ENCODE measurements around the gene RANBP2.

DNA sequence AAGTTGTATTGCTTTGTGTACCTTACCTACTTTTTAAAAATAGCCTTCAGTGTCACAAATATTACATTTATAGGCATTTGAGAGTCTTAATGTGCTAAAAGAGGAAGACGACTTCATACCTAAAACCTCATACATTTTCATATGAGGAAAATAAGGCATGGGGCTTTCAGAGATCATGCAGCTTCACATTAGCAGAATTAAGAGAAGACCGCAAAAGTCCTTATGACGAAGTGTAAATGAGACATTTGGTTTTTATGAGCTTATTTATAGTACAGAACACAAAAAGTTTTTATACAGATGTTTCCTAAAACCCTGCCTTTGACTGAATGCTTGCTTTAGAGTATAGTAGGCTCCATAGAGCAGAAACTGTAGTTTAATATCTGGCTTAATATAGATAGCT lies 57.2 kb downstream of the RANBP2 start:
- TF ChIP-seq, protein P1, sequence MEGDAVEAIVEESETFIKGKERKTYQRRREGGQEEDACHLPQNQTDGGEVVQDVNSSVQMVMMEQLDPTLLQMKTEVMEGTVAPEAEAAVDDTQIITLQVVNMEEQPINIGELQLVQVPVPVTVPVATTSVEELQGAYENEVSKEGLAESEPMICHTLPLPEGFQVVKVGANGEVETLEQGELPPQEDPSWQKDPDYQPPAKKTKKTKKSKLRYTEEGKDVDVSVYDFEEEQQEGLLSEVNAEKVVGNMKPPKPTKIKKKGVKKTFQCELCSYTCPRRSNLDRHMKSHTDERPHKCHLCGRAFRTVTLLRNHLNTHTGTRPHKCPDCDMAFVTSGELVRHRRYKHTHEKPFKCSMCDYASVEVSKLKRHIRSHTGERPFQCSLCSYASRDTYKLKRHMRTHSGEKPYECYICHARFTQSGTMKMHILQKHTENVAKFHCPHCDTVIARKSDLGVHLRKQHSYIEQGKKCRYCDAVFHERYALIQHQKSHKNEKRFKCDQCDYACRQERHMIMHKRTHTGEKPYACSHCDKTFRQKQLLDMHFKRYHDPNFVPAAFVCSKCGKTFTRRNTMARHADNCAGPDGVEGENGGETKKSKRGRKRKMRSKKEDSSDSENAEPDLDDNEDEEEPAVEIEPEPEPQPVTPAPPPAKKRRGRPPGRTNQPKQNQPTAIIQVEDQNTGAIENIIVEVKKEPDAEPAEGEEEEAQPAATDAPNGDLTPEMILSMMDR (IDR thresholded peaks at IDR 0.05) = no peak
- TF ChIP-seq, protein P2, sequence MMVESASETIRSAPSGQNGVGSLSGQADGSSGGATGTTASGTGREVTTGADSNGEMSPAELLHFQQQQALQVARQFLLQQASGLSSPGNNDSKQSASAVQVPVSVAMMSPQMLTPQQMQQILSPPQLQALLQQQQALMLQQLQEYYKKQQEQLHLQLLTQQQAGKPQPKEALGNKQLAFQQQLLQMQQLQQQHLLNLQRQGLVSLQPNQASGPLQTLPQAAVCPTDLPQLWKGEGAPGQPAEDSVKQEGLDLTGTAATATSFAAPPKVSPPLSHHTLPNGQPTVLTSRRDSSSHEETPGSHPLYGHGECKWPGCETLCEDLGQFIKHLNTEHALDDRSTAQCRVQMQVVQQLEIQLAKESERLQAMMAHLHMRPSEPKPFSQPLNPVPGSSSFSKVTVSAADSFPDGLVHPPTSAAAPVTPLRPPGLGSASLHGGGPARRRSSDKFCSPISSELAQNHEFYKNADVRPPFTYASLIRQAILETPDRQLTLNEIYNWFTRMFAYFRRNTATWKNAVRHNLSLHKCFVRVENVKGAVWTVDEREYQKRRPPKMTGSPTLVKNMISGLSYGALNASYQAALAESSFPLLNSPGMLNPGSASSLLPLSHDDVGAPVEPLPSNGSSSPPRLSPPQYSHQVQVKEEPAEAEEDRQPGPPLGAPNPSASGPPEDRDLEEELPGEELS (CRISPR knock-in tag; IDR thresholded peaks at IDR 0.05) = no peak
- TF ChIP-seq SP1 (CRISPR knock-in tag; conservative IDR thresholded peaks at IDR 0.05) (no peak), RELA (CRISPR knock-in tag; IDR thresholded peaks at IDR 0.05; ENCODE audit: borderline replicate concordance) (no peak)
- TF ChIP-seq, protein P3, sequence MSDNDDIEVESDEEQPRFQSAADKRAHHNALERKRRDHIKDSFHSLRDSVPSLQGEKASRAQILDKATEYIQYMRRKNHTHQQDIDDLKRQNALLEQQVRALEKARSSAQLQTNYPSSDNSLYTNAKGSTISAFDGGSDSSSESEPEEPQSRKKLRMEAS (CRISPR knock-in tag; IDR thresholded peaks at IDR 0.05) = no peak
- TF ChIP-seq, protein P4, sequence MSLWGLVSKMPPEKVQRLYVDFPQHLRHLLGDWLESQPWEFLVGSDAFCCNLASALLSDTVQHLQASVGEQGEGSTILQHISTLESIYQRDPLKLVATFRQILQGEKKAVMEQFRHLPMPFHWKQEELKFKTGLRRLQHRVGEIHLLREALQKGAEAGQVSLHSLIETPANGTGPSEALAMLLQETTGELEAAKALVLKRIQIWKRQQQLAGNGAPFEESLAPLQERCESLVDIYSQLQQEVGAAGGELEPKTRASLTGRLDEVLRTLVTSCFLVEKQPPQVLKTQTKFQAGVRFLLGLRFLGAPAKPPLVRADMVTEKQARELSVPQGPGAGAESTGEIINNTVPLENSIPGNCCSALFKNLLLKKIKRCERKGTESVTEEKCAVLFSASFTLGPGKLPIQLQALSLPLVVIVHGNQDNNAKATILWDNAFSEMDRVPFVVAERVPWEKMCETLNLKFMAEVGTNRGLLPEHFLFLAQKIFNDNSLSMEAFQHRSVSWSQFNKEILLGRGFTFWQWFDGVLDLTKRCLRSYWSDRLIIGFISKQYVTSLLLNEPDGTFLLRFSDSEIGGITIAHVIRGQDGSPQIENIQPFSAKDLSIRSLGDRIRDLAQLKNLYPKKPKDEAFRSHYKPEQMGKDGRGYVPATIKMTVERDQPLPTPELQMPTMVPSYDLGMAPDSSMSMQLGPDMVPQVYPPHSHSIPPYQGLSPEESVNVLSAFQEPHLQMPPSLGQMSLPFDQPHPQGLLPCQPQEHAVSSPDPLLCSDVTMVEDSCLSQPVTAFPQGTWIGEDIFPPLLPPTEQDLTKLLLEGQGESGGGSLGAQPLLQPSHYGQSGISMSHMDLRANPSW (CRISPR knock-in tag; conservative IDR thresholded peaks at IDR 0.05; ENCODE audit: low read depth) = no peak
- TF ChIP-seq, protein P5, sequence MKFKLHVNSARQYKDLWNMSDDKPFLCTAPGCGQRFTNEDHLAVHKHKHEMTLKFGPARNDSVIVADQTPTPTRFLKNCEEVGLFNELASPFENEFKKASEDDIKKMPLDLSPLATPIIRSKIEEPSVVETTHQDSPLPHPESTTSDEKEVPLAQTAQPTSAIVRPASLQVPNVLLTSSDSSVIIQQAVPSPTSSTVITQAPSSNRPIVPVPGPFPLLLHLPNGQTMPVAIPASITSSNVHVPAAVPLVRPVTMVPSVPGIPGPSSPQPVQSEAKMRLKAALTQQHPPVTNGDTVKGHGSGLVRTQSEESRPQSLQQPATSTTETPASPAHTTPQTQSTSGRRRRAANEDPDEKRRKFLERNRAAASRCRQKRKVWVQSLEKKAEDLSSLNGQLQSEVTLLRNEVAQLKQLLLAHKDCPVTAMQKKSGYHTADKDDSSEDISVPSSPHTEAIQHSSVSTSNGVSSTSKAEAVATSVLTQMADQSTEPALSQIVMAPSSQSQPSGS (CRISPR knock-in tag; IDR thresholded peaks at IDR 0.05; ENCODE audit: borderline replicate concordance, low read depth) = no peak
